ENCODE data around the gene FBXW12.

The FBXW12 gene

DNA sequence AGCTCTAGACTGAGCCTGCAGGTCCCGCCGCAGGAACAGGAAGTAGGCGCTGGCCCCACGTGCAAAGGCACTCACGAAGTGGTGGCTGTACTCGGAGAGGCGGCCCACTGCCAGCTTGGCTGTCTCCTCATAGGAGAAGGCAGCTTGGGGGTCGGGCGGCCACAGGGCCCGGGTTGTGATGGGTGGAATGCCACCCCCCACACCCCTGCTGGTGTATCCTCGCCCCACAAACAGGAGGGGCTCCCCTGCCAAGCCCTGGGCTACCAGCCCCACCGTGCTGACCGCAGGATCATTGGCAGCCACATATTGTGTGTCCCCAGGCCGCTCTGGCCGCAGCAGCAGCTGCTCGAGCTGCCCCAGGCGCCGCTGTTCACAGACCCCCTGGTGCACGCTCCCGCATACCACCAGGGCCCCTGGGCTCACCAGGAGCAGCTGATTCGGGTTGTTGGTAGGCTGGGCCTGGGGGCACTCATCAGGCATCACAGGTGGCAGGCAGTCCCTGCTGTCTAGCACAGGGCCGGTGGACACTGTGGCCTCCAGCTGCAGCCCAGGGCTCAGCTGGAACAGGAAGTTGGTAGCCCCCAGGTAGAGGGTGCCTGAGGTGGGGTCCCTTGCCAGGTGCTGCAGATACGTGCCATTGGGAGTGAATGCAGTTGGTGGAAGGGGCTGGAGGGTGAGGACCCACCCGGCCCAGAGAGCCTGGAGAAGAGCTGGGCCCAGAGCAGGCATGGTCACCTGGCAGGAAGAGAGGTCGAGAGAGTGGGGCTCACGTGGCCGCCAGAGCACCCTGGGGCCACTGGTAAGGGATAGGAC, 52.1 kb downstream of the FBXW12 start:
- no peak for DNase-seq

DNA sequence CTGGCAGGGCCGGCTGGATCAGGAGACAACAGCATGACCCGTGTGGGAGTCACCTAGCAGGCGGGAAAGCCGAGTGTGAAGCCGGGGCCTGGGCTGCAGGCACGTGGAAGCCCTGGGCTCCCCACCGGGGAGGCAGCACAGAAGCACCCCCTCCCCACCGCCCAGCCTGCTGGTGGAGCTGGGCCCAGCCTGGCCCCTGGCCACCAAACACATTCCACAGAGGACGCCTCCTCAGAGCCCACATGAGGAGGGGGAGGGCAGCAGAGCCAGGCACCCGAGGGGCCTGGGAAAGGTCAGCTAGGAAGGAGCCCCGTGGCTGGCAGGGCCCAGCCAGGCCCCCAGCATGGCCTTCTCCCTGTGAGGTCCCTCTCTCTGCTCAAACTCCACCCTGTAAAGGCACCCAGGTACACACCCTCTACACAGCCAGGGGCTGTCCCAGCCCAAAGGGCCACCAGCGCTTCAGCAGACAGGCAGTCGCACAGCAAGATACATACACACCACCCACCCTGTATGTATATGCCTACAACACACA, 53.3 kb downstream of the FBXW12 start:
- DNase-seq = no peak

GRCh38 chr3:48426401-48426909, 54.4 kb downstream of the FBXW12 start:
- DNase-seq = no peak

DNA sequence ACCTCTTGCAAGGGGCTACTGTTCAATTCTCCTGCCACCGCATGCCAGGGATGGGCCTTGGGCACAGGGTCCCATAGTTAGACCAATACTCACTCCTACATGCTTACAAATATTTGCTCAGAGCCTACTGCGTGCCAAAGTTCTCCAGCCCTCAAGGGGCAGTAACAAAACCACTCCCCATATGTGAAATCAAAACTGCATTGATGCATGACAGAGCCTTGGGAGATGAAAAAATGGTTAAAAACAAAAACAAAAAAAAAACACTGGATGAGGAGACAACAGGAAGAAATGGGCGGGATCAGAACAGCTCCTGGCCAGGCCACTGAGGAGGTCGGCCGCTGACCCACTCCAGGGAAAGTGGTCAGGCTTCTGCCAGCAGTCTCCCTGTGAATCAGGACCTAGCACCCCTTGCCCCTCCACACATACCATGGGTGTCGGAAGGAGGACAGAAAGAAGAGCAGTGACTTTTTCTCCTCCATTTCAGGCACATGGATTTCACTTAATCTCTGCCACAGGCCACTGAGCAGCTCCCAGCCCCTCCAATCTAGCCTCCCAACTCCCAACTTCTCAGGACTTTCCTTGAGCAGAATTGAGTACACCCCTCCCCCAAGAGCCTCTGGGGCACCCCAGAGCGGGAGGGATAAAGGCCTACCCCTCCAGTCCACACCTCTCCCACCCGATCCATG, 55.1 kb downstream of the FBXW12 start:
- no peak for DNase-seq

DNA sequence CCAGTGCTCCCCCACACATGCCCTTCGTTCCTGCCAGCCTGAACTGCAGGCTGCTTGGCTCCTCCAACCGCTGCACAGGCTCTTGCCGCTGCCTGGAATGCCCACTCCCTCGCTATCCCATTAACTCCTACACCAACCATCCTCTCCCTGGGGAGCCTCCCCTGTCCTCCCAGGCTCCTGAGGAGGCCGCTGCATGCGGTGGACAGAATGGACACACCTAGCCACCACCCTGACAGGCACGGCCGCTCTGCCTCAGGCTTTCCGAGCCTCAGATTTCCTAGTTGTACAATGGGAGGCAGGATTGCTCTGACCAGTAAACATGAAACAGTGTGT, 55.6 kb downstream of the FBXW12 start:
- no peak for DNase-seq

GRCh38 chr3:48428088-48428571, 56.1 kb downstream of the FBXW12 start:
- DNase-seq = no peak

- DNase-seq = peak; percentile 24
These were observed 56.7 kb downstream of the FBXW12 start for GRCh38 chr3:48428572-48429316.

DNA sequence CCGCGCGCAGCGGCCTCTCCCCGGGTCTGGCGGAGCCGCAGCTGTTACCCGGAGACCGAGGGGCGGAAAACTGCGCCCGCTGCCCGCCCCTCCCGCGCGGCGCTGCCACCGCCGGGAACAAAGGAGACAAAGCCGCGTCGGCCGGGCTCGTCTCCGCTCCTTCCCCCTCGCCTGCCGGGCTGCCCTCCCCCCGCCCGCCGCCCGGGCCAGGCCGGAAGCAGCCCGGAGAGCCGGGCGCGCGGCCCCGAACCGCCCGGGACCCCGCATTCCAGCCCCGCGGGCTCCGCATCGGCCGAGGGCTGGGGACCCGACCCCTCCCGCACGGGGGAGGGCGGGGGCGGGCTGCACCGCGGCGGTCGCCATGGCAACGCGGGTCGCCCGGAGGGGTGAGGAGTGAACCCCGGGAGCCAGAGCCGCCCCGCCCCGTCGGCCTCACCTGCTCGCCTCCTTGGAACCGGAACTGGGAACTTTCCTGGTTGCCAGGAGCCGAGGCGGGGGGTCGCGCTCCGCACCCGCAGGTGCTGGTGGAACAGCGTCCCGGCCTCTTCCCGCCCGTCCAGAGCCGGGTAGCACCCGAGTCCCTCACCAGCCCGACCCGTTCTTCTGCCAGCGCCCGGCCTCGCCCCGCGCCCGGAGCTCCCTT, 57.4 kb downstream of the FBXW12 start:
- peak; percentile 69 for DNase-seq

DNA sequence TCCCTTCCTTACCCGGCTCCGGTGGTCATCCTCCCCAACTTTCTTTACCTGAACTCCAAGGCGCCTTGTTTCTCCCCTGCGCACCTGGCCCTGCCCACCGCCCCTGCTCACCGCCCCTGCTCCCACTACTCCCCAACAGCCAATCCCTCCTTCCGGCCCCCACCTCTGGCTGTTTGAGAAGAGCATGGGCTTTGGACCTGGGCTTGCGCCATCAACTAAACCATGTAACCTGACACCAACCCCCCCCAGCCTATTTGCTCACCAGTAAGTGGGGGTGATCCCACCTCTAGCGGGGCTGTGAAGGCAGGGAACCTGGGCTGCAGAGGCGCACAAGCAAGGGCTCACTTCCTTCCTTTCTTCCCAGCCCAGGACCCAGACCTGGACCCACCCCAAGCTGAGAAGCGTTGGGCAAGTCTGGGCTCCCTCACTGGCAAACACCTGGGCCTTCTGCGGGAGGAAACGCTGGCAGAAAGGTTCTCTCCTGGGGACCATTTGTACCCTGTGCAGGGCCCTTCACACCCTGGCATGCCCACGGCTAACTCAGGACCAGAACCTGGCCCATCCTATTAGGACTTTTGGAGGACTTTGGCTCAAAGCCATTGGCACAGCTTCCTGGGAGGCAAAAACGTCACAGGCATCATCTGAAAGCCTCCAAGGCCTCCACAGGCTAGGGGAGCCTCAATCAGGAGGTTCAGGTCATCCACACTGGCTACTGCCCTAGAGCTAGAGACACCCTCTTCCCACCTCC, 58.1 kb downstream of the FBXW12 start, which contains the start of gene PLXNB1:
Gene PLXNB1, minus strand, starts transcription at position 127 of the 748 bp plus-strand sequence. CDS start 5,475 bp downstream, outside the sequence.
- peak; percentile 69 for DNase-seq

DNA sequence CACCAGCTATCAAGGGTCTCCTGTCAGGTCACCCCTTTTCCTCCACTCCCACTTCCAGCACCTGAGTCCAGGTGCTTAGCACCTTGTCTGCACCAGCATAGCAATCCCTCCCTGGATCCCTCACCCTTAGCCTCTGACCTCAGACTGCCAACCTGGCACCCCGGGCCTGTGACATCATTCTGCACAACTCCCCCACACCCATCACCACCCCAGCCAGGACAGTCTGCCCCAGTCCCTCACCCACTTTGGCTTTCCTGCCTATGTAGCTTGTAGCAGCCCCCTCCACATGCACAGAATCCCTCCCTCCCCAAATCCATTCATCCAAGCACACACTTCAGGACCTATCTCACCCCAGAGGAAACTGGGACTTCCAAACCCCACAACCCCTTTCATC, 58.7 kb downstream of the FBXW12 start:
- no peak for DNase-seq

GRCh38 chr3:48431224-48432029, 59.4 kb downstream of the FBXW12 start:
- DNase-seq = no peak

DNA sequence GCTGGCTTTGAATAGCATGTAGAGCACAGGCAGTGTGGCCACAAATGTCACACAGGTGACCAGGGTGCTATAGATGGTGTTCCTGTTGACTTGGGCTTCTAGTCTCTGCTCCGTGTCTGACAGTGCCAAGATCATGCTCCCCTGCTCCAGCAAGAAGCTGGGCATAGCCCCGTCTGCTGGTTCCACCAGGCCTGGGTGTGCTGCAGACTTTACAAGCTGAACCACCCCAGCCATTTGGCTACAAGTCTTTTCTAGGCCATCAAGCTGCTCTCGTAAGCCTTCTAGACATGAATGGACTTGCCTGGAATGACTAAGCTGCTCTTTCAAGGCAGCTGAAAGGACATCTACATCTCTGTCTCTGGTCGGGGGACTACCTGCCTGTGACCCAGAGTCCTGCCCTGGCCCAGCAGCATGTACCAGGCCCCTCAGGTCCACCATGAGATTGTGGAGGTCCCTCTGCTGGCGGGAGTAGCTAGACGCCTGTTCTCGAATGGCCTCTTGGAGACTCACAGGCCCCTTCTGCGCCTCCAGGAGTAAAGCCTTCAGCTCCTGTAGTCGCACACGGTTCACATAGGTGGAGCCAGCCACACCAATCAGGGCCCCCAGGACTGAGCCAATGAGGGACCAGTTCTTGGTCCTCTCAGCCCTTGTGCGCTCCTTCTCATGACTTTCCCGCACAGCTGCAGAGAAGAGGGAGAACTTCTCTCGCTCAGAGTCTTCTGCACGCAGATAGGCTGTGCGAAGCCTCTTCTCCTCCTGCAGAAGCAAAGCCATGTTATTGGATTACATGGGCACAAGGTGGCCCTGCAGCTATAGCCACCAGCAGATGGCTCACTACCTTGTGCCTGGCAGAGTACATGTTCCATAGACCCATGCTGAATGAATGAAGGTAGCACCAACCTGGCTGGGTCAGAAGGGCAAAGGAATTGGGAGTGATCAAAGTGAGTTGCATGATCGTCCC, 60.7 kb downstream of the FBXW12 start:
- no peak for DNase-seq

DNA sequence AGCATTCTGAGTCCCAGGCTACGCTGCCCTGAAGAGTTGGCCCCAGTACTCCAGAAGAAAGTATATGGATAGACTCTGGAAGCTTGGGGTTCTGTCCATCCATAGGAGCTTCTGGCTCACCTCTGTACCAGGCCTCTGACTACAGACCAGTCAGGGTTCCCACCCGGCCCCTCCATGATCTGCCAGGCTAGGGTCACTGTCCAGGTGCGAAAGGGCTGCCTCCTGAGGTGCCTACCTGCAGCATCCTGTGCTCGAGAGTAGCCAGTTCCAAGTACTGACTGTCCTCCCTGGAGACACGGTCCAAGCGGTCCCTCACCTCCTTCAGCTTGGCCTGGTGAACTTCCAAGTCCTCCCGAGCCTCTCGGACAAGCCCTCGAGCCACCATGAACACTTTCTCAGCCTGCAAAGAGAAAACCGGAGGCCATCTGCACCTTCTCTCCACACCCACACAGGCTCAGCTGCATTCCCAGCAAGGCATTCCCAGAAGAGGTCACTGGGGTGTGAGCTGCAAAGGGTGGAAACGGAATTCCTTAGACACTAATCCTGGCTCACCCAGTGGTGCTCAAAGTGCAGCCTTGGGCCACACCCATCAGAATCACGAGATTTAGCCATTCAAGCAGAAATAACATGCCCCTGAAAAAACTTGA, 61.6 kb downstream of the FBXW12 start:
- no peak for DNase-seq

DNA sequence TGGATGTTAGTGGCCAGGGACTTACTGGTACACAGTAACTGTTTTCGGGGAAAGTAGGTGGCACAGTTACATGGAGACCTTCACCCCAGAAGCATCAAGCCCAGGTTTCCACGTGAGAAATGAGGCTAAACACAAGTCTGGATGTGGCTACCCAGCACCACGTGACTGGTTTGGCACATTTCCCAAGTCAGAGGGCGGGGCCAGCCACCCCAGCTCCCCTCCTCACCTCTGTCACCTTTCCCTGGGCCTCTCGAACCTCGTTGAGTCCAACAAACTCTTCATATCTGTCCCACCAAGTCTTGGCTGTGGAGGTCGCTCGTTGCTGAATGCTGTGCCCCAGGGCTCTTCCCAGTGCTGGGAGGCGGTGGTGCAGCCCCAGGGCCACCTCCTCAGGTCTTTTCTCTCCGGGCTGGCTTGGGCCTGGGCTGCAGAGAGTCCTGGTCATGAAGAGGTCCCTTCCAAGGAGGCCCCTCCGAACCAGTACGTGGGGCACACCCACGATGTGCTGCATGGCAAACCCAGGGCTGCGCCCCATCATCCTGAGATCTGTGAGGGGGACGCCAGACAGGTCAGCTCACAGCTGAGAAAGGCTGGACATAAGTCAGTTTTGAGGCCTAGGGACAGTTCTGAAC, 62.7 kb downstream of the FBXW12 start:
- no peak for DNase-seq

- DNase-seq = no peak
These were observed 63.2 kb downstream of the FBXW12 start for GRCh38 chr3:48435223-48435595.

DNA sequence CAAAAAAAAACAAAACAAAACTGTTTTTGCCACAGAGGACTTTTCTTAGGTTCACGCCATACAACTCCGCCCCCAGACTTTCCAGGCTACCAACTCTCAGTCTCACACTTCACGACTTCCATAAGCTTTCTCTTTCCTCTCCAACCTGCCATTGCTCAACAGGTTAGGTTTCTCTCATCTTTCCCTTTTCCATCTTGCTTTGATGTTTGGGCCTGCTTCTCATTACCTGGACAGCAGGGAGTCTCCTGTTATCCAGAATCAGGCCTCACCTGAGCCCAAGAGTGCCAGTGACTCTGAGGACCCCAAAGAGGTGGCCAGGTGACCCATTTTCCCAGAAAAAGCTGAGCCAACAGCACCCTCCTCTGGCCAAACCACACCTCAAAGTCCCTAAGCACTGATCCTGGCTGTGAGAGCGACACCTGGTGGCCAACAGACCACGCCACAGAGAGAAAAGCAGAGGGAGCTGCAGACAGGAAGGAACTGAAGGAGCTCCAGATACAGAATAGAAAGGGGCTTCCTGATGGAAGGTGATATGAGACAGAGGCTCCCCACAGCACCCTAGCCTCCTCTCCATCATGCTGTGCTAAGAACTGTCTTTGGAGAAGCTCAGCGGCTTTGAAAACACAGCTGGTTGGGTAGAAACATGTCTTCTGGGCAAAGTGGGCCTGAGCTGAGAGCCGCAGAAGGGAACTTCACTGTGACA, 63.9 kb downstream of the FBXW12 start:
- peak; percentile 60 for DNase-seq

DNA sequence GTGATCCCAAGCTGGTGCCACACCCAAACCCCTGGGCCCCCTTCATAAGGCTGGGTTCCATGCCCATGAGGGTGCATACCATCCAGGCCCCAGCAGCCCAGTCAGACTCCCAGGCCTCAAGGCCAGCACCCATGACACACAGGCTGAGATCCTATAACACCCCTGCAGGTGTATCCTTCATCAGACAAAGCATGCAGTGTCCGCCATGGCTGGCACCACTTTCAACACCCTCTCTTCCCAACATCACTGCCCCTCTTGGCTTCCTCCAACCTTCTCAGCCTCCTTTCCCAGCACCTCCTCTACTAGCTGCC, 64.4 kb downstream of the FBXW12 start:
- DNase-seq = no peak

GRCh38 chr3:48436855-48437254, 64.8 kb downstream of the FBXW12 start:
- no peak for DNase-seq

Measured in NCI-H2171 treated with DMSO at 0.1 percent for 48 hours (cell line).